Astrocyte of the cerebellum (primary cell): ENCODE results near the gene KLK11.

Experiments
- DNase-seq: peaks from one replicate; pipeline ENCODE4 v3.0.0-alpha.2; 2011; ENCODE audit warnings: low read depth
- H3K4me3 ChIP-seq: 2 replicates; pipeline ENCODE4 v1.5.1; 2011; ENCODE audit warnings: mild to moderate bottlenecking, low read depth, low read length, moderate library complexity
- CTCF ChIP-seq: IDR thresholded peaks from 2 replicates; pipeline ENCODE4 v1.5.1; 2012; ENCODE audit warnings: low read length, low read depth, moderate library complexity, mild to moderate bottlenecking; ENCODE audit errors: missing control alignments
- in situ Hi-C: cut with HindIII; loops from 2 replicates; pipeline ENCODE4 v1.10.0; 2017; ENCODE audit warnings: low sequenced_read_pairs

KLK11 gene

DNA sequence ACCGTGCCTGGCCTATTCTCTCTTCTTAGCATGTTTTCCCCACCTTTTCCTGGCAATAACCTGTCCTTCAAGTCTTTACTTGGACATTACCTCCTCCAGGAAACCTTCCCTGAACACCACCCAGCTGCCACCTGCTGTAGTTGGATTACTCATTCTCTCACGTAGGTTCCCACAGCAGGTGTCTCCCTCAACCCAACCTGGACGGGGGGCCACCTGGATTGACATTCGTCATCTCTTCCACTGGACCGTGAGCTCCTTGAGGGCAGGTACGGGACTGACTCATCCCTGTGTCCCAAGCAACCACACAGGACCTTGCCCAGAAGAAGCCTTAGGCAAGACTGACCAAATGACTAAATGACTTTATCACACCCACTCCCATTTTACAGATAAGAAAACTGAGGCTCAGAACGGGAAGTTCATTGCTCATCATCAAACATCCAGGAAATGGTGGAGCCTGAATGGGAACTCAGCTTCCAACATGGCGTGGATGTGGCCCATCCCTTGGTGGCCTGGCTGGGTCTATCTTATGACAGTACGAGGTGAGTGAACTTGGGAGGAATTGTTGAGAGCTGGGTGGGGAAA, 53.5 kb downstream of the KLK11 start:
- TF ChIP-seq CTCF, result no peak
- in situ Hi-C loops, result no loop called here
- no peak for DNase-seq
- H3K4me3 ChIP-seq, result no peak overlapping the region
